NCI-H1092 (cell line): ENCODE data around the gene DAO.
"Not testable (repeated sequence)": the region's sequence is repeated elsewhere in the genome, so short reads cannot be mapped to it uniquely, and the experiment has no call there.

ENCODE experiments used
- DNase-seq: peaks from one replicate; lab custom pipeline; 2025; lab: John Stamatoyannopoulos, UW

Gene DAO

GRCh38 chr12:108879615-108880254, at the start of gene DAO:
DAO (plus strand) TSS chr12:108880092; CDS start chr12:108885007, 4,915 bp downstream.
- DNase-seq, result no peak

- no peak for DNase-seq
Observed at GRCh38 chr12:108831309-108831991, 48.4 kb upstream of the DAO start.

GRCh38 chr12:108832208-108832607, 47.7 kb upstream of the DAO start:
- DNase-seq, result no peak

GRCh38 chr12:108832730-108833354, 47.0 kb upstream of the DAO start:
- DNase-seq, result no peak

GRCh38 chr12:108833355-108833733, 46.5 kb upstream of the DAO start:
- no peak for DNase-seq

- no peak for DNase-seq
Observed at GRCh38 chr12:108833757-108834472, 46.0 kb upstream of the DAO start.

GRCh38 chr12:108835860-108836634, 43.8 kb upstream of the DAO start:
- no peak for DNase-seq

- DNase-seq, result no peak
Observed at GRCh38 chr12:108837239-108837638, 42.7 kb upstream of the DAO start.

GRCh38 chr12:108837680-108838079, 42.2 kb upstream of the DAO start:
- no peak for DNase-seq

GRCh38 chr12:108838194-108839017, 41.5 kb upstream of the DAO start:
- DNase-seq, result no peak

- no peak for DNase-seq
Observed at GRCh38 chr12:108839018-108839889, 40.6 kb upstream of the DAO start.

- DNase-seq, result no peak
Observed at GRCh38 chr12:108839890-108840230, 40.0 kb upstream of the DAO start.

GRCh38 chr12:108840605-108841332, 39.1 kb upstream of the DAO start:
- no peak for DNase-seq

- DNase-seq, result not testable (repeated sequence)
Observed at GRCh38 chr12:108841825-108842224, 38.1 kb upstream of the DAO start.

GRCh38 chr12:108842361-108842760, 37.5 kb upstream of the DAO start:
- DNase-seq, result no peak

GRCh38 chr12:108843187-108843586, 36.7 kb upstream of the DAO start:
- DNase-seq, result no peak

- DNase-seq, result no peak
Observed at GRCh38 chr12:108845696-108846095, 34.2 kb upstream of the DAO start.

- DNase-seq, result peak; percentile 23
Observed at GRCh38 chr12:108846290-108846701, 33.6 kb upstream of the DAO start.

GRCh38 chr12:108847705-108848104, 32.2 kb upstream of the DAO start:
- DNase-seq, result no peak
